Gastroesophageal sphincter (tissue), 4 donors: Measurements from ENCODE around the gene SPOP. TPM values are rescaled to one million over a fixed set of nuclear protein-coding genes. Genes with fewer than 3 reads are reported as not detected.
"Not testable (repeated sequence)": the region's sequence is repeated elsewhere in the genome, so short reads cannot be mapped to it uniquely, and the experiment has no call there.

Experiments
- ATAC-seq: fragments of 150-250 bp; one replicate; pipeline ENCODE4 v1.9.1; 2016; ENCODE audit warnings: mild to moderate bottlenecking, moderate library complexity
- H3K27ac ChIP-seq, 4 donors: fragments of 200-600 bp; sonication (generic) in 3 of 4; 1 replicate in 3 of 4; 2 replicates in 1 of 4; pipeline ENCODE4 v1.5.1; 2016 to 2019
- H3K27me3 ChIP-seq: fragments of 200-600 bp; sonication (generic); one replicate; pipeline ENCODE4 v1.5.1; 2019
- H3K36me3 ChIP-seq, 2 donors: fragments of 200-600 bp; sonication (generic); one replicate each; pipeline ENCODE4 v1.5.1; 2019; ENCODE audit warnings: control low read depth in 1 of 2
- H3K4me1 ChIP-seq, 3 donors: fragments of 200-600 bp; sonication (generic); 1 replicate in 2 of 3; 2 replicates in 1 of 3; pipeline ENCODE4 v1.5.1; 2016 to 2019; ENCODE audit warnings: control low read depth in 2 of 3
- H3K4me3 ChIP-seq, 2 donors: fragments of 200-600 bp; sonication (generic); one replicate each; pipeline ENCODE4 v1.5.1; 2019; ENCODE audit warnings: mild to moderate bottlenecking in 1 of 2, moderate library complexity in 1 of 2
- H3K9me3 ChIP-seq, 3 donors: fragments of 200-600 bp; sonication (generic); one replicate each; pipeline ENCODE4 v1.5.1; 2017 to 2019; ENCODE audit warnings: control low read depth in 2 of 3
- CTCF ChIP-seq, 4 experiments: fragments of 200-600 bp in 2 of 4; fragments of 450-650 bp in 2 of 4; sonication (generic) in 1 of 4; IDR thresholded peaks; one replicate each; pipeline ENCODE4 v1.5.1; 2017 to 2019; ENCODE audit warnings: antibody characterized with exemption in 4 of 4, mild to moderate bottlenecking in 2 of 4, moderate library complexity in 2 of 4
- EP300 ChIP-seq: sonication (generic); formaldehyde crosslinking; IDR thresholded peaks from one replicate; pipeline ENCODE4 v1.6.1; 2017; ENCODE audit warnings: antibody characterized with exemption, mild to moderate bottlenecking
- POLR2A ChIP-seq, 2 donors: fragments of 450-650 bp; IDR thresholded peaks; one replicate each; pipeline ENCODE4 v1.6.1; 2017; ENCODE audit warnings: antibody characterized with exemption in 2 of 2, mild to moderate bottlenecking in 2 of 2, moderate library complexity in 1 of 2
- POLR2AphosphoS5 ChIP-seq: sonication (generic); formaldehyde crosslinking; IDR thresholded peaks from one replicate; pipeline ENCODE4 v1.6.1; 2017; ENCODE audit warnings: antibody characterized with exemption
- WGBS, 2 donors: methylation state at CpG; one replicate each; pipeline ENCODE4 v1.1.5; 2018; ENCODE audit warnings: low coverage in 1 of 2; 5-methylcytosine and 5-hydroxymethylcytosine counted together
- total RNA-seq, 4 donors: library from RNA; depleted of rRNA; stranded (reverse); fragments of >200 nt; gene quantifications; one replicate each; pipeline ENCODE4 v1.1.0, GENCODE V29; 2016

Gene SPOP
- total RNA-seq, 4 donors from 2014 or later: 159 to 268 (median 176) TPM

GRCh38 chr17:49552070-49552751, 125.7 kb downstream of the SPOP start:
- 72 to 90% methylated on average over 7 to 12 of the region's 27 CpGs for WGBS, 2 donors

DNA sequence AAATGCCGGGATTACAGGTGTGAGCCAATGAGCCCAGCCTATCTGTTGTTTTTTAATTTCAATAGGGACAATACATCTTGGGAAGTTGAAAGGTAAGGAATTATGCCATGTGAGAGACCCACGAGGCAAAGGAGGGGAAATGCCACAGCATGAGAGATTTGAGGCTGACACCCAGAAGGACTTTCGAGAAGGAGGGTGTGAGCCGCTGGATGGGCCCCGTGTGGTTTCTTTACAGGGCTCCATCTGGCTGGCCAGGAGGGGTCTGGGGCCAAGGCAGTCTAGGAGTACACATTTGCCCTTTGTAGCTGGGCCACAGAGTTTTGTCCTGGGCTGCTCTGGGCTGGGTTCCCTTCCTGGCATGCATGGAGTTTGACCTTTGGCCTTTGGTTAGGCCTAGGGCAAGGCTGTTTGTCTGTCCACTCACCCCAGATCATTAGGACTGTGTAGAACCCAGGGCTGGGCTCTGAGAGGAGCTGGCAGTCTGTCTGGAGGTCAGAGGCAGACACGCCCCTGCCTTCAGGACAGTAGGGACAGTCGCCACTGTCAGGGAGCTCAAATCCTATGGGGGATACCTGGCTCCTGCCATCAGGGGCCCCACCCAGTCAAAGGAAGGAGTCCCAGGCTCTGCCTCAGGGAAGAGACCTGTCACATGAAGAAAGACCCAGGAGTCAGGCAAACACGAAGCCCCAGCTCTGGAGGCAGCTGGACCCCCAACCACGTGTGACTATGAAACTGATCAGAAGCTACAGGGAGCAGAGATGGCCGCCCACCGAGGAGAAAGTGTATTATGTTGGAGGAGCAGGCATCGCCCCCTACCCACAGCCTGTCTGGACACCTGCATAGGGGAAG, 126.5 kb downstream of the SPOP start:
- ATAC-seq: no peak
- H3K36me3 ChIP-seq: no peaks in the 10 kb centered on the region
- peaks cover 3% of the 10 kb centered on the region for H3K27me3 ChIP-seq
- no peak overlapping the region for H3K27ac ChIP-seq
- no peaks in the 10 kb centered on the region for H3K9me3 ChIP-seq
- no peak overlapping the region for H3K4me3 ChIP-seq
- 84 to 90% methylated on average over 2 to 4 of the region's 12 CpGs for WGBS, 2 donors
- peaks cover 0 to 6% (median 0%) of the 10 kb centered on the region in 3 donors for H3K4me1 ChIP-seq
- TF ChIP-seq POLR2AphosphoS5 (no peak), CTCF (IDR thresholded peaks at IDR 0.05) (no peak), POLR2A (IDR thresholded peaks at IDR 0.05) (no peak), EP300 (no peak)

More at GRCh38 chr17:49552070-49552751, 125.7 kb downstream of the SPOP start:
- no peak for ATAC-seq
- Histone ChIP-seq H3K4me3 (no peak overlapping the region), H3K4me1 (peaks cover 0 to 10% (median 0%) of the 10 kb centered on the region in 3 donors), H3K27ac (no peak overlapping the region), H3K27me3 (peaks cover 5% of the 10 kb centered on the region), H3K36me3 (no peaks in the 10 kb centered on the region), H3K9me3 (no peaks in the 10 kb centered on the region)
- TF ChIP-seq POLR2A (IDR thresholded peaks at IDR 0.05): no peak
- TF ChIP-seq POLR2AphosphoS5: no peak
- no peak for TF ChIP-seq EP300
- TF ChIP-seq CTCF (IDR thresholded peaks at IDR 0.05): no peak

DNA sequence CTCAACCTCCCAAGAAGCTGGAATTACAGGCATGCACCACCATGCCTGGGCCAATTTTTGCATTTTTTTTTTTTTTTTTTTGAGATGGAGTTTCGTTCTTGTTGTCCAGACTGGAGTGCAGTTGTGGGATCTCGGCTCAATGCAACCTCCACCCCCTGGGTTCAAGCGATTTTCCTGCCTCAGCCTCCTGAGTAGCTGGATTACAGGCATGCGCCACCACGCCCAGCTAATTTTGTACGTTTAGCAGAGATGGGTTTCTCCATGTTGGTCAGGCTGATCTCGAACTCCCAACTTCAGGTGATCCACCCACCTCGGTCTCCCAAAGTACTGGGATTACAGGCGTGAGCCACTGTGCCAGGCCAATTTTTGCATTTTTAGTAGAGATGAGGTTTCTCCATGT, 127.1 kb downstream of the SPOP start:
- WGBS, 2 donors: 92 to 100% methylated on average over 1 to 6 of the region's 9 CpGs
- not testable (repeated sequence) for ATAC-seq

DNA sequence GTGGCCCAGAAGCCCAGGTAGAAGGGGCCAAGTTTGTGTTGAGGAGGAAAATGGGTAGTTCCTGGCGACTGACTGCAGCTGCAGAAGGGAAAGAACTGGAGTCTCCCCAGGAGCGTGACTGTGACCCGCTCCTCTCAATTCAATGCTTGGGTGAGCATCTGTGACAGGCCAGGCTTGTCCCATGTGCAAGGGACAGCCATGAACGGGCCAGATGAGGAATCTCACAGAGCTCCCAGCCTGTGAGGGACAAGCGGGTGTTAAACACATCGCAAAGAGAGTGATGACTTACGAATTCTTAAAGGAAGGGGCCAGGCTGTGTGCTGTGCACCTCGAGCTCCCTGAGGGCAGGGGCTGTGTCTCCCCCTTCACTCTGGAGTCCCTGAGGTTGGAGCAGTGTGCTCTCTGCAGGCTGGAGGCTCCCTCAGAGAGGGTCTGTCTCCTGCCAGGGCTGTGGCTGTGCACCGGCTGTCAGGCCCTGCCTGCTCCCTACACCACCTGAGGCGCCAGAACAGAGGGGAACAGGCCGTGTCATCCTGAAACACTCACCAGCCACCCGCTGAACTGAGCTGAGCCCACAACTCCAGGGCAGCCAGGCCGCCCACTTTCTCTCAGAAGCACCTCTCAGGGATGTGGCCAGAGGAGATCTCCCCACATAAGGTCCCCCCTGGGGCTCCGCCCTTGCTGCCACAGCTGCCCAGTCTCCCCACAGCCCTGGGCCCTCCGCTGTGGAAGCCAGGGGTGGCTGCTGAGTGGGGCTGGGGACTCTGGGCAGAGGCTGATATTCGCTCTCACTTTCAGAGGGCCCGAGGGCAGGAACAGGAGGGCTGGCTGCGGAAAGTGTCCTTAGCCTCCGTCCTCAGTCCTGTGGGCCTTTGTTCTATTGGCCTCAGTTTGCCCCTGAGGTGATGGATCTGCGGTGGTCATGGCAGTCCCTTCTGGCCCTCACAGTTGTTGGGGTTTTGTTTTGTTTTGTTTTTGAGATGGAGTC, 127.9 kb downstream of the SPOP start:
- Histone ChIP-seq H3K9me3 (no peaks in the 10 kb centered on the region), H3K36me3 (no peaks in the 10 kb centered on the region), H3K27ac (no peak overlapping the region), H3K4me3 (no peak overlapping the region), H3K27me3 (peaks cover 3% of the 10 kb centered on the region), H3K4me1 (no peaks in the 10 kb centered on the region)
- TF ChIP-seq EP300 (no peak), POLR2A (IDR thresholded peaks at IDR 0.05) (no peak), POLR2AphosphoS5 (no peak), CTCF (IDR thresholded peaks at IDR 0.05) (no peak)
- no peak for ATAC-seq
- whole genome bisulfite sequencing, 2 donors: 88 to 94% methylated on average over 5 to 8 of the region's 20 CpGs

More for the DNA sequence above, 127.1 kb downstream of the SPOP start:
- not testable (repeated sequence) for H3K27me3 ChIP-seq, H3K4me3 ChIP-seq, H3K36me3 ChIP-seq, H3K4me1 ChIP-seq, H3K27ac ChIP-seq, H3K9me3 ChIP-seq

DNA sequence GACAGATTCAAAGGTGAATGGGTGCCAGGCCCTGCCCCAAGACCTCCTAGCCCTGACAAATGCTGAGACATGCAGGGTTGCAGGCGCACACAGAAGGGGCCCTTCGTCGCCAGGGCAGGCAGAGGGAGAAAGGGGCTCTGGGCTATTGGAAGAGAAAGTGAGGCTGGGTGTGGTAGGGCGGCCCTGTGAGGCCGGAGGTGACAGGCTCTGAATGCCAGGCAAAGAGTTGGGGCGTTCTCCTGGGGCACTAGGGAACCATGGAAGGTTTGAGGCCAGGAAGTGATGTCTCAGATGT, 128.6 kb downstream of the SPOP start:
- no peaks in the 10 kb centered on the region for H3K4me1 ChIP-seq
- no peak for ATAC-seq
- H3K27me3 ChIP-seq: peaks cover 3% of the 10 kb centered on the region
- no peak overlapping the region for H3K4me3 ChIP-seq
- 92% methylated on average over 2 of the region's 6 CpGs; no CpG with 5 or more reads in 1 of the 2 donors for WGBS, 2 donors
- no peaks in the 10 kb centered on the region for H3K9me3 ChIP-seq
- no peak for TF ChIP-seq EP300
- TF ChIP-seq POLR2AphosphoS5: no peak
- TF ChIP-seq POLR2A (IDR thresholded peaks at IDR 0.05): no peak
- no peak for TF ChIP-seq CTCF (IDR thresholded peaks at IDR 0.05)
- no peaks in the 10 kb centered on the region for H3K36me3 ChIP-seq
- no peak overlapping the region for H3K27ac ChIP-seq
